HuH-7.5 (cell line): ENCODE results near the gene CCDC73.

ENCODE experiments used
- DNase-seq: peaks from one replicate; pipeline ENCODE4 v3.0.0; 2011; ENCODE audit warnings: low spot score

Gene CCDC73

GRCh38 chr11:32586576-32587190, 207.8 kb downstream of the CCDC73 start:
- DNase-seq = no peak

- DNase-seq = no peak
These were observed 209.5 kb downstream of the CCDC73 start for GRCh38 chr11:32584921-32585320.

- peak; percentile 52 for DNase-seq
These were observed 210.8 kb downstream of the CCDC73 start, which contains the start of gene EIF3M for GRCh38 chr11:32583459-32584271. Gene EIF3M (plus strand): TSS chr11:32583831. CDS start chr11:32583888, 57 bp downstream.

- DNase-seq = no peak
These were observed 212.9 kb downstream of the CCDC73 start for GRCh38 chr11:32581556-32581955.

- DNase-seq = no peak
These were observed 213.5 kb downstream of the CCDC73 start for GRCh38 chr11:32580967-32581366.

GRCh38 chr11:32576456-32576855, 218.0 kb downstream of the CCDC73 start:
- DNase-seq = no peak

GRCh38 chr11:32575070-32575469, 219.4 kb downstream of the CCDC73 start:
- no peak for DNase-seq

GRCh38 chr11:32574421-32574820, 220.0 kb downstream of the CCDC73 start:
- DNase-seq = no peak

- DNase-seq = no peak
These were observed 221.2 kb downstream of the CCDC73 start for GRCh38 chr11:32573228-32573627.

- no peak for DNase-seq
These were observed 223.4 kb downstream of the CCDC73 start for GRCh38 chr11:32571039-32571438.

GRCh38 chr11:32569313-32569881, 225.1 kb downstream of the CCDC73 start:
- no peak for DNase-seq

- no peak for DNase-seq
These were observed 227.3 kb downstream of the CCDC73 start for GRCh38 chr11:32567154-32567553.

GRCh38 chr11:32566517-32566916, 227.9 kb downstream of the CCDC73 start:
- DNase-seq = no peak

- DNase-seq = no peak
These were observed 230.9 kb downstream of the CCDC73 start for GRCh38 chr11:32563600-32563959.

GRCh38 chr11:32562839-32563599, 231.4 kb downstream of the CCDC73 start:
- no peak for DNase-seq

- no peak for DNase-seq
These were observed 232.6 kb downstream of the CCDC73 start for GRCh38 chr11:32561835-32562234.

- no peak for DNase-seq
These were observed 238.6 kb downstream of the CCDC73 start for GRCh38 chr11:32555895-32556294.

- no peak for DNase-seq
These were observed 239.4 kb downstream of the CCDC73 start for GRCh38 chr11:32555091-32555490.
